Activated CD8-positive, alpha-beta T cell treated with anti-CD3 and anti-CD28 coated beads, Interleukin-2, amount 10 ng/mL, durations not matched to agents 7 days and 5 days (primary cell): ENCODE data around the gene CEP170B. TPM values are rescaled to one million over a fixed set of nuclear protein-coding genes. Genes with fewer than 3 reads are reported as not detected.

Source experiments
- ATAC-seq: fragments of 150-1000 bp; cut with Tn5 transposase; one replicate; pipeline ENCODE4 v1.10.0; 2021; ENCODE audit warnings: moderate library complexity
- CTCF ChIA-PET: fragments of 350-600 bp; sonication (Branson Sonifier 250); formaldehyde crosslinking; loops from one replicate; lab custom pipeline; 2021; ENCODE audit warnings: antibody characterized with exemption; lab: Charles Lee
- POLR2A ChIA-PET: fragments of 350-600 bp; sonication (Branson Sonifier 250); formaldehyde crosslinking; loops from one replicate; lab custom pipeline; 2021; ENCODE audit warnings: antibody characterized with exemption; lab: Charles Lee
- DNase-seq: peaks from one replicate; pipeline ENCODE4 v3.0.0-alpha.2; 2020
- H3K27ac Mint-ChIP-seq: one replicate; pipeline ENCODE4 v1.8.0; 2021; ENCODE audit warnings: mild to moderate bottlenecking, mixed read lengths
- H3K27me3 Mint-ChIP-seq: one replicate; pipeline ENCODE4 v1.8.0; 2021; ENCODE audit warnings: low read depth, mixed read lengths
- H3K36me3 Mint-ChIP-seq: one replicate; pipeline ENCODE4 v1.8.0; 2021; ENCODE audit warnings: low read depth, mixed read lengths
- H3K4me1 Mint-ChIP-seq: one replicate; pipeline ENCODE4 v1.8.0; 2021; ENCODE audit warnings: low read depth, mixed read lengths
- H3K4me3 Mint-ChIP-seq: one replicate; pipeline ENCODE4 v1.8.0; 2021; ENCODE audit warnings: mild to moderate bottlenecking, mixed read lengths
- H3K9me3 Mint-ChIP-seq: one replicate; pipeline ENCODE4 v1.8.0; 2022; ENCODE audit warnings: mixed read lengths; ENCODE audit not compliant: insufficient read depth
- total RNA-seq, 2 experiments: library from RNA; stranded (reverse); gene quantifications; one replicate each; pipeline ENCODE4 v1.2.3, GENCODE V29; 2021

CEP170B gene
- total RNA-seq, 2 experiments from 2014 or later: 2.5 to 2.7 TPM

DNA sequence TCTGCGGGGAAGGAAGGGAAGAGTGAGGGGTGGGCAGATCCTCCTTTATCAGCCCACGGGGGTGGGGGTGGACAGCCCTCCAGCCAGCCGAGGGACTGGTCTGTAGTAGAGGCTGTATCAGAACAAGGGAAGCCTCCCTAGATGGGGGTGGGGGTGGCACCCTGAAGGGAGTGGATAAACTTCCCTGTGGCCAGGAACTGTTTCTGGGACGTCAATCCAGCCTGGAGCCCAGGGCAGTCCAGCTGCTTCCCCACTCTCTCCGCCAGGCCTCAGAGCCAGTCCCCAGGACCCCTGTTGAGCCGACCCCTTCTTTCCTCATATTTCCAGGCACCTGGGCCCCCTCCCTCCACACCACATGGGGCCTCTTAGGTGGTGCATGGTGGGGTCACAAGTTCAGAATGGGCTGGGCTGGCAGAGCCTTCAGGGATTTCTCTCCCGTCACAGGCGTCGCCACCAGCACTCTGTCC lies 66.3 kb downstream of the CEP170B start:
- Mint-ChIP-seq H3K9me3 (no peaks in the 10 kb centered on the region), H3K27ac (no peak overlapping the region), H3K36me3 (no peaks in the 10 kb centered on the region), H3K4me3 (no peak overlapping the region), H3K27me3 (peaks cover 16% of the 10 kb centered on the region), H3K4me1 (no peaks in the 10 kb centered on the region)
- ChIA-PET CTCF (no interaction called here), POLR2A (no interaction called here)
- DNase-seq: no peak
- ATAC-seq: no peak

DNA sequence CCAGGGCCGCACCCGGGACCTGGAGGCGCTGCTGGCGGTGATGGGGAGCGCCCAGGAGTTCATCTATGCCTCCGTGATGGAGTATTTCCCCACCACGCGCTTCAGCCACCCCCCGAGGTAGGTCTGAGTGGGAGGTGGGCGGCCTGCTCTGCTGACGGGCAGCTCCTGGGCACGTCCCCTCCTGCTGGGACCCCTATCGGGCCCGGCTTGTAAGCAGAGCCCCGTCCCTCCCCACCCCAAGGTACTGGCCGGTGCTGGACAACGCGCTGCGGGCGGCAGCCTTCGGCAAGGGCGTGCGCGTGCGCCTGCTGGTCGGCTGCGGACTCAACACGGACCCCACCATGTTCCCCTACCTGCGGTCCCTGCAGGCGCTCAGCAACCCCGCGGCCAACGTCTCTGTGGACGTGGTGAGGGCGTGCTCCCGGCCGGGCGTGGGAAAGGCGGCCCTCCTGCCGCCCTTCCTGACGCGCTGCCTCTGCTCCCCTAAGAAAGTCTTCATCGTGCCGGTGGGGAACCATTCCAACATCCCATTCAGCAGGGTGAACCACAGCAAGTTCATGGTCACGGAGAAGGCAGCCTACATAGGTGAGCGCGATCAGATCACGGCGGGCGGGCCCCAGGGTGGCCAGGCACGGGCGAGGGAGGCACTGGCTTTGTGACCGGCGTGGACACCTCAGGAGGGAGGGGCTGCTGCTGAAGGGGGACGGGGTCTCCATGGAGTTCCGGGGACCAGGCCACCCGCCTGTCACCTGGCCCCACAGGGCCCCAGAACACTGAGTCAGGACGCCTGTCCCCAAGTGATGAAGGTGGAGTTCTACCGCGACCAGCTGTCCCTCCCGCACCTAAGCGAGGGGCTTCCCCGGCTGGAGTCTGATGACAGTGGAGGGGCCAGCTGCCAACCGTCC lies 67.0 kb downstream of the CEP170B start:
- no peaks in the 10 kb centered on the region for H3K9me3 Mint-ChIP-seq
- peaks cover 18% of the 10 kb centered on the region for H3K27me3 Mint-ChIP-seq
- no peaks in the 10 kb centered on the region for H3K4me1 Mint-ChIP-seq
- H3K36me3 Mint-ChIP-seq: no peaks in the 10 kb centered on the region
- no peak for ATAC-seq
- ChIA-PET CTCF (no interaction called here), POLR2A (no interaction called here)
- H3K27ac Mint-ChIP-seq: no peak overlapping the region
- no peak for DNase-seq
- H3K4me3 Mint-ChIP-seq: no peak overlapping the region

DNA sequence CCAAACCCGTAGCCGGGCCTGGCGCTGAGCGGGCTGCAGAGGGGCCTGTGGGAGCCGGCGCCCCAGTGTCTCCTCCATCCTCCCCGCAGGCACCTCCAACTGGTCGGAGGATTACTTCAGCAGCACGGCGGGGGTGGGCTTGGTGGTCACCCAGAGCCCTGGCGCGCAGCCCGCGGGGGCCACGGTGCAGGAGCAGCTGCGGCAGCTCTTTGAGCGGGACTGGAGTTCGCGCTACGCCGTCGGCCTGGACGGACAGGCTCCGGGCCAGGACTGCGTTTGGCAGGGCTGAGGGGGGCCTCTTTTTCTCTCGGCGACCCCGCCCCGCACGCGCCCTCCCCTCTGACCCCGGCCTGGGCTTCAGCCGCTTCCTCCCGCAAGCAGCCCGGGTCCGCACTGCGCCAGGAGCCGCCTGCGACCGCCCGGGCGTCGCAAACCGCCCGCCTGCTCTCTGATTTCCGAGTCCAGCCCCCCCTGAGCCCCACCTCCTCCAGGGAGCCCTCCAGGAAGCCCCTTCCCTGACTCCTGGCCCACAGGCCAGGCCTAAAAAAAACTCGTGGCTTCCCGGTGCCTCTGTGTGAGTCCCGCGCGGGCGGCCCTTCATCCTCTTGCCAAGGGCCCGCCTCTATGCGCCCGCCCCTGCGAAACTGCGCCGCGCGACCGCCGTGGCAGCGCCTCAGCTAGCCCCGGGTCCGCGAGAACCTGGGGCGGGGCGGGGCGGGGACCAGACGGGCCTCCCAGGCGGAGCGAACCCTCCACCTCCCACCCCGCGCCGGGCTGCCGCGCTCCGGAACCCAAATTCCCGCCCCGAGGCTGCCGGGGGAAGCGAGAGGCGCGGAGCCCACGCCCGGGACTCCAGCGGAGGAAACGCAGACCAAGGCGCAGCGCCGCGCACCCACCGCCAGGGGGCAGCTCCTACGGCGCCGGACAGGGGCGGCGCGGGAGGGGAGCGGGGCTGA lies 67.9 kb downstream of the CEP170B start:
- DNase-seq: peak; percentile 83
- Mint-ChIP-seq H3K4me1 (no peaks in the 10 kb centered on the region), H3K27ac (no peak overlapping the region), H3K36me3 (no peaks in the 10 kb centered on the region), H3K9me3 (no peaks in the 10 kb centered on the region), H3K4me3 (no peak overlapping the region), H3K27me3 (peaks cover 25% of the 10 kb centered on the region)
- ChIA-PET POLR2A (no interaction called here), CTCF (interaction anchor here (0.9 kb wide), 1 partner anchor 25 kb away, joined by 4 read pairs; no protein-coding TSS in a partner anchor)
- peak; percentile 85 for ATAC-seq

DNA sequence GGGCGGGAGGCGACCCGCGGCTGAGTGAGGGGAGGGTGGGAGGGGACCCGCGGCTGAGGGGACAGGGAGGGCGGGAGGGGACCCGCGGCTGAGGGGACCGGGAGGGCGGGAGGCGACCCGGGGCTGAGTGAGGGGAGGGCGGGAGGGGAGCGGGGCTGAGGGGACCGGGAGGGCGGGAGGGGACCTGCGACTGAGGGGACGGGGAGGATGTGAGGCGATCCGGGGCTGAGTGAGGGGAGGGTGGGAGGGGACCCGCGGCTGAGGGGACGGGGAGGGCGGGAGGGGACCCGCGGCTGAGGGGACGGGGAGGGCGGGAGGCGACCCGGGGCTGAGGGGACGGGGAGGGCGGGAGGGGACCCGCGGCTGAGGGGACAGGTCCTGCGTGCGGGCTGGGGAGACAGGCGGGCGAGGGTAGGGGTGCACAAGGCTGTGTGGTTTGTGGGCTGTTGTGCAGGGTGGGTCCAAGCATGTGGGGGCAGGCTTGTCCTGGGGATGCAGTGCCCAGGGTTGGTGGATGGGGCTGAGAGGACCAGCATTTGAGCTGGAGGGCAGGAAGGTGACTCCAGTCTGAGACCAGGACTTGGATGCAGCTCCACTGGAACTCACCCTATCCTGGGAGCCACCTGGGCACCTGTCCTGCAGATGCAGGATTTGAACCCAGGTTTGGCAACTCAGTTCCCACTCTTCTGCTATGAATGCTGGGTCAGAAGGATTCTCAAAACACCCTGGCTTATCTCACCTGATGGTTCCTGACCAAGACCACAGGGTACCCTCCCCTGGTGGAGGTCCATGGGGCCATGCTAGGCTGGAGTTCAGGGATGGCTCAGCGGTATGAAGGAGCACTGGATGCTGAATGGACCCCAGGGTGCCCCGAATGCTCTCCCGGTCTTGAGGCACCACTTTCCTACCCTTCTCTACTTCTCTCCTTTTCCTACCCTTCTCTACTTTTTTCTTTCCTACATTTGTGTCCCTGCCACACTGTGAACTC lies 69.0 kb downstream of the CEP170B start:
- no peaks in the 10 kb centered on the region for H3K9me3 Mint-ChIP-seq
- ATAC-seq (no peak), DNase-seq (no peak)
- peaks cover 30% of the 10 kb centered on the region for H3K27me3 Mint-ChIP-seq
- CTCF ChIA-PET: interaction anchor here (0.9 to 2.1 kb wide), 3 partner anchors 16 to 112 kb away, joined by 3 to 11 read pairs (median 4); no protein-coding TSS in a partner anchor
- H3K36me3 Mint-ChIP-seq: no peaks in the 10 kb centered on the region
- POLR2A ChIA-PET: no interaction called here
- H3K4me3 Mint-ChIP-seq: peak overlapping the region; percentile 31
- H3K4me1 Mint-ChIP-seq: no peaks in the 10 kb centered on the region
- no peak overlapping the region for H3K27ac Mint-ChIP-seq

DNA sequence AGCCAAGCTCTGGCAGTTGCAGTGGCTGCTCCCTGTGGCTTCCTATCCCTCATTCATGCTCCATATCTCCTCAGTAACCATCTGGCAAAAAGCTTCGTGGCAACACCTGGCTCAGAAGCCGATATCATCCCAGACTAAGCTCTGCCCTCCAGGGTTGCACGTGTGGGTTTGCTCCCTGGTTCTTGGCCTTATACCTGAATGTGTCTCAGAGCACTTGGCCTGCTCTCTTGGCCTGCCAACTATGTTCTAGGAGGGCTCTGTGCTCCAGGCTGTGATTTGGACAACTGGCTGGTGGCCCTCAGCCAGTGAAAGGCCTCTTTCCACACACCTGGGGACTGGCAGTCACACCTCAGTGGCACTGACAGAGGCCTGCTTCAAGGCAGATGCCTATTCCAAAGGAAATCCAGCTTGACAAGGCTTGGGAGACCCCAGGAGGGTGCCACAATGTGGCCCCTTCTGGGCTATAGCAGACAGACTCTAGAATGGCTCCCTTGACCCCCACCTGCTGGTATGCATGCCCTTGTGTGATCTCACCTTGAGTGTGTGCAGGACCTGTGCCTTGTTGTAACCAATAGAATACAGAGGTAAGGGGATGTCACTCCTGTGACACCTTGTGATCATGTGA lies 70.1 kb downstream of the CEP170B start:
- Mint-ChIP-seq H3K36me3 (no peaks in the 10 kb centered on the region), H3K4me1 (no peaks in the 10 kb centered on the region), H3K27me3 (peaks cover 35% of the 10 kb centered on the region), H3K9me3 (no peaks in the 10 kb centered on the region), H3K4me3 (no peak overlapping the region), H3K27ac (no peak overlapping the region)
- DNase-seq: no peak
- ATAC-seq: no peak
- CTCF ChIA-PET: interaction anchor here (0.9 to 2.1 kb wide), 2 partner anchors 17 to 111 kb away, joined by 3 to 11 read pairs; no protein-coding TSS in a partner anchor
- POLR2A ChIA-PET: no interaction called here

DNA sequence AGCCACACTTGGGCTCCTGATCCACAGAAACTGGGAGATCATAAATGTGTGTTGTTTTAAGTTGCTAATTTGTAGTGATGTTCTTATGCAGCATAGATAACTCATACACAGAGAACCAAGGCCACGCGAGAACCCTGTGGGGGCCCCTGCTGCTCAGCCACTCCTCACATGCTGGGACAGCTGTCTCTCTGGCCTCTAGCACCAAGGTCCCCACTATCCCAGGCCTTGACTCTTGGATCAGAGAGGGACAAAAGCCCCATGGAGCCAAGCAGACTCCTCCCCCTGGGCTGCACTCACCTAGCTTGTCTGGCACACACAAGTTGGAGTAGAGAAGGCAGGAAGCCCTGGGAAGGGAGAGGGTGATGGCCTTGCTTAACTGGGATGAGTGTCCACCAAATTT lies 70.9 kb downstream of the CEP170B start:
- ATAC-seq: no peak
- no peak for DNase-seq
- Mint-ChIP-seq H3K4me3 (no peak overlapping the region), H3K36me3 (no peaks in the 10 kb centered on the region), H3K27ac (no peak overlapping the region), H3K27me3 (peaks cover 37% of the 10 kb centered on the region), H3K4me1 (no peaks in the 10 kb centered on the region), H3K9me3 (no peaks in the 10 kb centered on the region)
- ChIA-PET CTCF (interaction anchor here (2.1 kb wide), 1 partner anchor 110 kb away, joined by 11 read pairs; no protein-coding TSS in a partner anchor), POLR2A (no interaction called here)

DNA sequence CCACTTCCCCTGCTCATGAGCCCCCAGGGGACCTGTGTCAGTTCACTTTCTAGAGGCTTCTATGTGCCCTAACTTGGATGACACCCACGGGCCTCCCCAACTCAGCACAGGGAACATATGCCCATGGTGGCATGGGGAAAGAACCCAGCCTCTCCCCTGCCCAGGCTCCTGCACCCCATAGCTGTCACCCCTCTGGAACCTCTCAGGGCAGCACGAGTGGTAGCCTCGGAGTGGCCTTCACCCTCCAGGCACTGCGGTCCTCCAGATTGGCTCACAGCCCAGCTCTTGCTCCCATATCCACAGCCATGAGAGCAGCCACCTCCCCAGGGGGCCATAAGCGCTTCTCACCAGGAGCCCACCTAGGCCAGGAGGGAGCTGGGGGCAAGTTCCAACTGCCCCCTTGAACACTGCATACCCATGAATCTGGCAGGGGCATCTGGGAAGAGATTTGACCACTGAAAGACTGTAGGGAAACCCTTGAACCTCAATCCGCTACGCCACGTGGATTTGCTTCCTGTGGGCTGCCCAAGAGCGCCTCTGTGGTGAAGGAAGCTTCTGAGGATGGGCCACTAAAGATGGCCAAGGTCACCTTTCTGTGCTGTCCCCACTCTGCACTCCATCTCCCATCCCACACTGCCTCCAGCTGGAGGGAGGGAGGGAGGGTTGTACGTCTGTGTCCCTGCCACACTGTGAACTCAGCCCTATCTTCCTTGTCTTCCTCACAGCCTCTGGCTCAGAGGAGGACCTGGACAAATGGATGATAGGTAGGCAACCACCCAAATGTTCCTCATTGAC lies 71.5 kb downstream of the CEP170B start:
- ChIA-PET CTCF (no interaction called here), POLR2A (no interaction called here)
- DNase-seq: no peak
- H3K27ac Mint-ChIP-seq: no peak overlapping the region
- no peak for ATAC-seq
- H3K4me3 Mint-ChIP-seq: no peak overlapping the region
- H3K4me1 Mint-ChIP-seq: no peaks in the 10 kb centered on the region
- peaks cover 37% of the 10 kb centered on the region for H3K27me3 Mint-ChIP-seq
- no peaks in the 10 kb centered on the region for H3K36me3 Mint-ChIP-seq
- no peaks in the 10 kb centered on the region for H3K9me3 Mint-ChIP-seq

DNA sequence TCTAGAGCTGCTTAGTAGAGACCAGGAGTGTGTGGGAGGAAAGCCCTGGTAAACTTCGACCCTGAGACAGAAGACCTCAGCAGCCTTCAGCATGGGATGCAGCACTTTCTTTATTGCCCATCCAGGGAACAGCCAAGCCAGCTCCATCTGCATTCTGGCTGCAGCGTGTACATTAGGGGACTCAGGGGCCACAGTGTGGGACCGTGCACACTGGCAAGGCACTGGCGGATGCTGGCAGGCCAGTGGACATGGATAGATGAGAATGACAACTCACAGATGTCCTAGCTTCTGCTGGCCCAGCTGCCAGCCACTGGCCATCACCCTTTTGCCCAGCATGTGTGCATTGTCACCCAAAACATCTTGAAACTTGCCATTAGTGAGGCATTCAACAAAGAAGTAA lies 72.1 kb downstream of the CEP170B start:
- H3K27me3 Mint-ChIP-seq: peaks cover 37% of the 10 kb centered on the region
- no peaks in the 10 kb centered on the region for H3K36me3 Mint-ChIP-seq
- H3K4me3 Mint-ChIP-seq: no peak overlapping the region
- no peaks in the 10 kb centered on the region for H3K4me1 Mint-ChIP-seq
- H3K9me3 Mint-ChIP-seq: no peaks in the 10 kb centered on the region
- no peak for DNase-seq
- no peak for ATAC-seq
- CTCF ChIA-PET: no interaction called here
- POLR2A ChIA-PET: no interaction called here
- H3K27ac Mint-ChIP-seq: no peak overlapping the region

DNA sequence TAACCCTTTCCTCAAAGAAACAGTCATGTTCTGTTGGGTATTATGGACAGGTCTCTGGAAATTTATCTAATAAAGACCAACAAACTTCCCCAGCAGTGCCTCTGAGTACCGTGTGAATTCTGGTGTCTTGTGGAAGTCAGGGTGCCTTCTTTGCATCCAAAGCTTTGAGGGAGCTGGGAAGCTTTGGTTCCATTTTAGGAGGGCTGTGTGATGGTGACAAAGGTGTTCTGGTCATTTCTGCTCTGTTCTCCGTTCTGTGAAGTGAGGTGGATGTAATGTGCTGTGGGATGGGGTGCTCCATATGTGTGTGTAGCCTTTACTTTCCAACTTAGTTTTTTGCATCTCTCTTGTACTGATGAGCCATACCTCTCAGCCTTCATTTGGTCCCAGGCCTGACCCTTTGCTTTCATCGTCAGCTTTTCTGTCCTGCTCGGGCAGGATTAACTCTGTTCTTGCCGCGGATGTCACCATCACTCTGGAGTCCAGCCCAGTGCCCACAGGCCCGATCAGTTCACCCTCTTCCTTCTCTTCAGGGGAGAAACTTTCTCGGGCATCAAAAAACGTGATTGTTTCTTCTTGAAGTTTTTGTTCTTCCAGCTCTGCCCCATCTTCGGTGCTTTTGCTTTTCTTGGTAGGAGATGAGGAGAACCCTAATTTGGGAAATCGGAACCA lies 72.8 kb downstream of the CEP170B start:
- POLR2A ChIA-PET: no interaction called here
- Mint-ChIP-seq H3K36me3 (no peaks in the 10 kb centered on the region), H3K4me3 (no peak overlapping the region), H3K27me3 (peaks cover 37% of the 10 kb centered on the region), H3K27ac (no peak overlapping the region), H3K9me3 (no peaks in the 10 kb centered on the region), H3K4me1 (no peaks in the 10 kb centered on the region)
- DNase-seq: no peak
- no peak for ATAC-seq
- CTCF ChIA-PET: no interaction called here

DNA sequence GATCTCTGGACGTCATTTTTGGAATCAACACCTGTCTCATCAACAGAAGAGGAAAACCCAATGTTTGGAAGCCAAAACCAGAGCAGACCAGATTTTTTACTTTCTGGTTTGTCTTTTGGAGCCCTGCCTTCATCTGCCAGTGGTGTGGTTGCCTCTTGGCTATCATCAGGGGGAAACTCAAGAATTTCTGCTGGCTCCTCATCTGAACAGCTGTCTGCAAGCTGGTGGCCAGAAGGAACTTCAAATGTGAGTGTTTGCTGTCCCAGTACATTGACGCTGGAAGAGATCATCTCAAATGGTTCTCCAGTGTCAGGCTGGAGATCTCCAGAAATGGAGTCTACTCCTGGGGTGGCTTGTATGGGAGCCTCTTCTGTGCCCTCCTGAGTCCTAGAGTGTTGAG lies 73.4 kb downstream of the CEP170B start:
- Mint-ChIP-seq H3K9me3 (no peaks in the 10 kb centered on the region), H3K4me3 (no peak overlapping the region), H3K36me3 (no peaks in the 10 kb centered on the region), H3K27me3 (peaks cover 37% of the 10 kb centered on the region), H3K4me1 (no peaks in the 10 kb centered on the region), H3K27ac (no peak overlapping the region)
- CTCF ChIA-PET: no interaction called here
- DNase-seq: no peak
- ATAC-seq: no peak
- POLR2A ChIA-PET: no interaction called here
